ENCODE results near the gene PPP3R1. TPM values are rescaled to one million over a fixed set of nuclear protein-coding genes. Genes with fewer than 3 reads are reported as not detected.

The PPP3R1 gene
- total and polyA plus RNA-seq, 9 of the 15 experiments (the other 6 are each of a cell fraction or from before 2014, with no cell fraction given) = 3.7 to 70.0 (median 24.8) TPM

DNA sequence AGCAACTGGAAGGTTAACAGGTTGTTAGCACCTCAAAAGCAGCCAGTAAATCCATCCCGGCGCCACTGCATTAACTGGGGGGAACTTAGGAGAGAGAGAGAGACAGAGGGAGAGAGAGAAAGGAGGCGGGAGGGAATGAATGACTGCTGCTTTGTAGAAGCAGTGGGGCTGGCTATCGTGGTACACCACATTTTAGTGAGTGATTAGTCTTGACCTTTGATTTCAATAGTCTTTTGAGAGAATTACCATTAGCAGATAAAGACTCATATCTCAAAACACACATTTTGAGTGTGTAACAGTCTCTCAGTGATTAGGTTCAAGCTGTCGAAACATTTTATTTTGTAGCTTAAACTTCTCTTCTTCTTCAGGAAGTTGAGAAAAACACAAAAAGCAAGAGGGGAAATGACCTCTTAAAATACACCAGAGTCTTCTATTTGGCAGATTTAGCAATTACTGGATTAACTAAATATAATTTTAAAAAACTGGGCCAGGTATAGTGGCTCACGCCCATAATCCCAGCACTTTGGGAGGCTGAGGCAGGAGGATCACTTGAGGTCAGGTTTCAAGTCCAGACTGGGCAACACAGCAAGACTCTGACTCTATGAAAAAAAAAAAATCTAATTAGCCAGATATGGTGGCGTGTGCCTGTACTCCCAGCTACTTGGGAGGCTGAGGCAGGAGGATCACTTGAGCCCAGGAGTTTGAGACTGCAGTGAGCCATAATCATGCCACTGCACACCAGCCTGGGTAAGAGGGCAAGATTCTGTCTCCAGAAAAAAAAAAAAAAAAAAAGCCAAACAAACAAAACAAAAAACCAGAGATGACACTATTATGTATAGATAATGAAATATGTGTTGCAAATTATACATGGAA, 116.6 kb downstream of the PPP3R1 start (continued):
- TF ChIP-seq, protein P1, sequence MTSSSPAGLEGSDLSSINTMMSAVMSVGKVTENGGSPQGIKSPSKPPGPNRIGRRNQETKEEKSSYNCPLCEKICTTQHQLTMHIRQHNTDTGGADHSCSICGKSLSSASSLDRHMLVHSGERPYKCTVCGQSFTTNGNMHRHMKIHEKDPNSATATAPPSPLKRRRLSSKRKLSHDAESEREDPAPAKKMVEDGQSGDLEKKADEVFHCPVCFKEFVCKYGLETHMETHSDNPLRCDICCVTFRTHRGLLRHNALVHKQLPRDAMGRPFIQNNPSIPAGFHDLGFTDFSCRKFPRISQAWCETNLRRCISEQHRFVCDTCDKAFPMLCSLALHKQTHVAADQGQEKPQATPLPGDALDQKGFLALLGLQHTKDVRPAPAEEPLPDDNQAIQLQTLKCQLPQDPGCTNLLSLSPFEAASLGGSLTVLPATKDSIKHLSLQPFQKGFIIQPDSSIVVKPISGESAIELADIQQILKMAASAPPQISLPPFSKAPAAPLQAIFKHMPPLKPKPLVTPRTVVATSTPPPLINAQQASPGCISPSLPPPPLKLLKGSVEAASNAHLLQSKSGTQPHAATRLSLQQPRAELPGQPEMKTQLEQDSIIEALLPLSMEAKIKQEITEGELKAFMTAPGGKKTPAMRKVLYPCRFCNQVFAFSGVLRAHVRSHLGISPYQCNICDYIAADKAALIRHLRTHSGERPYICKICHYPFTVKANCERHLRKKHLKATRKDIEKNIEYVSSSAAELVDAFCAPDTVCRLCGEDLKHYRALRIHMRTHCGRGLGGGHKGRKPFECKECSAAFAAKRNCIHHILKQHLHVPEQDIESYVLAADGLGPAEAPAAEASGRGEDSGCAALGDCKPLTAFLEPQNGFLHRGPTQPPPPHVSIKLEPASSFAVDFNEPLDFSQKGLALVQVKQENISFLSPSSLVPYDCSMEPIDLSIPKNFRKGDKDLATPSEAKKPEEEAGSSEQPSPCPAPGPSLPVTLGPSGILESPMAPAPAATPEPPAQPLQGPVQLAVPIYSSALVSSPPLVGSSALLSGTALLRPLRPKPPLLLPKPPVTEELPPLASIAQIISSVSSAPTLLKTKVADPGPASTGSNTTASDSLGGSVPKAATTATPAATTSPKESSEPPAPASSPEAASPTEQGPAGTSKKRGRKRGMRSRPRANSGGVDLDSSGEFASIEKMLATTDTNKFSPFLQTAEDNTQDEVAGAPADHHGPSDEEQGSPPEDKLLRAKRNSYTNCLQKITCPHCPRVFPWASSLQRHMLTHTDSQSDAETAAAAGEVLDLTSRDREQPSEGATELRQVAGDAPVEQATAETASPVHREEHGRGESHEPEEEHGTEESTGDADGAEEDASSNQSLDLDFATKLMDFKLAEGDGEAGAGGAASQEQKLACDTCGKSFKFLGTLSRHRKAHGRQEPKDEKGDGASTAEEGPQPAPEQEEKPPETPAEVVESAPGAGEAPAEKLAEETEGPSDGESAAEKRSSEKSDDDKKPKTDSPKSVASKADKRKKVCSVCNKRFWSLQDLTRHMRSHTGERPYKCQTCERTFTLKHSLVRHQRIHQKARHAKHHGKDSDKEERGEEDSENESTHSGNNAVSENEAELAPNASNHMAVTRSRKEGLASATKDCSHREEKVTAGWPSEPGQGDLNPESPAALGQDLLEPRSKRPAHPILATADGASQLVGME (CRISPR knock-in tag; IDR thresholded peaks at IDR 0.05) = no peak
- TF ChIP-seq THRAP3 (IDR thresholded peaks at IDR 0.05; ENCODE audit: borderline replicate concordance) (no peak), FOXM1 (IDR thresholded peaks at IDR 0.05; ENCODE audit: low read depth) (peak; percentile 97), FOXM1 (CRISPR knock-in tag; IDR thresholded peaks at IDR 0.05; ENCODE audit: low read depth) (no peak), RBM39 (optimal IDR thresholded peaks at IDR 0.05; ENCODE audit: low read depth, low read length) (no peak), ZC3H4 (CRISPR knock-in tag; IDR thresholded peaks at IDR 0.05; ENCODE audit: borderline replicate concordance) (no peak), CTBP1 (IDR thresholded peaks at IDR 0.05; ENCODE audit: borderline replicate concordance) (peak; percentile 46; the same call in 1 of the 2 replicates), CEBPG (CRISPR knock-in tag; IDR thresholded peaks at IDR 0.05) (no peak), CEBPG (tag; conservative IDR thresholded peaks at IDR 0.05 in 1 of 2, IDR thresholded peaks at IDR 0.05 in 1 of 2) (no peak)
- TF ChIP-seq, protein P2, sequence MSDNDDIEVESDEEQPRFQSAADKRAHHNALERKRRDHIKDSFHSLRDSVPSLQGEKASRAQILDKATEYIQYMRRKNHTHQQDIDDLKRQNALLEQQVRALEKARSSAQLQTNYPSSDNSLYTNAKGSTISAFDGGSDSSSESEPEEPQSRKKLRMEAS (CRISPR knock-in tag; IDR thresholded peaks at IDR 0.05) = no peak
- TF ChIP-seq, protein P3, sequence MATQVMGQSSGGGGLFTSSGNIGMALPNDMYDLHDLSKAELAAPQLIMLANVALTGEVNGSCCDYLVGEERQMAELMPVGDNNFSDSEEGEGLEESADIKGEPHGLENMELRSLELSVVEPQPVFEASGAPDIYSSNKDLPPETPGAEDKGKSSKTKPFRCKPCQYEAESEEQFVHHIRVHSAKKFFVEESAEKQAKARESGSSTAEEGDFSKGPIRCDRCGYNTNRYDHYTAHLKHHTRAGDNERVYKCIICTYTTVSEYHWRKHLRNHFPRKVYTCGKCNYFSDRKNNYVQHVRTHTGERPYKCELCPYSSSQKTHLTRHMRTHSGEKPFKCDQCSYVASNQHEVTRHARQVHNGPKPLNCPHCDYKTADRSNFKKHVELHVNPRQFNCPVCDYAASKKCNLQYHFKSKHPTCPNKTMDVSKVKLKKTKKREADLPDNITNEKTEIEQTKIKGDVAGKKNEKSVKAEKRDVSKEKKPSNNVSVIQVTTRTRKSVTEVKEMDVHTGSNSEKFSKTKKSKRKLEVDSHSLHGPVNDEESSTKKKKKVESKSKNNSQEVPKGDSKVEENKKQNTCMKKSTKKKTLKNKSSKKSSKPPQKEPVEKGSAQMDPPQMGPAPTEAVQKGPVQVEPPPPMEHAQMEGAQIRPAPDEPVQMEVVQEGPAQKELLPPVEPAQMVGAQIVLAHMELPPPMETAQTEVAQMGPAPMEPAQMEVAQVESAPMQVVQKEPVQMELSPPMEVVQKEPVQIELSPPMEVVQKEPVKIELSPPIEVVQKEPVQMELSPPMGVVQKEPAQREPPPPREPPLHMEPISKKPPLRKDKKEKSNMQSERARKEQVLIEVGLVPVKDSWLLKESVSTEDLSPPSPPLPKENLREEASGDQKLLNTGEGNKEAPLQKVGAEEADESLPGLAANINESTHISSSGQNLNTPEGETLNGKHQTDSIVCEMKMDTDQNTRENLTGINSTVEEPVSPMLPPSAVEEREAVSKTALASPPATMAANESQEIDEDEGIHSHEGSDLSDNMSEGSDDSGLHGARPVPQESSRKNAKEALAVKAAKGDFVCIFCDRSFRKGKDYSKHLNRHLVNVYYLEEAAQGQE (IDR thresholded peaks at IDR 0.05; ENCODE audit: borderline replicate concordance) = no peak; the same call in 1 of the 2 replicates
- TF ChIP-seq, protein P3 (CRISPR knock-in tag; IDR thresholded peaks at IDR 0.05; ENCODE audit: low read depth) = no peak

Measured in K562 (cell line).